HEK293T (cell line): ENCODE data around the gene LGALS1.

Source experiments
- ARNT ChIP-seq: fragments of 450-650 bp; IDR thresholded peaks from 2 replicates; pipeline ENCODE4 v1.6.1; 2017; ENCODE audit warnings: mild to moderate bottlenecking
- BHLHE40 ChIP-seq: fragments of 450-650 bp; IDR thresholded peaks from 2 replicates; pipeline ENCODE4 v1.6.1; 2016; ENCODE audit warnings: mild to moderate bottlenecking, moderate library complexity, borderline replicate concordance
- ELF4 ChIP-seq: fragments of 450-650 bp; IDR thresholded peaks from 2 replicates; pipeline ENCODE4 v1.6.1; 2017; ENCODE audit warnings: antibody characterized with exemption
- FOXA1 ChIP-seq: fragments of 450-650 bp; IDR thresholded peaks from 2 replicates; pipeline ENCODE4 v1.6.1; 2016; ENCODE audit warnings: mild to moderate bottlenecking
- FOXK2 ChIP-seq: fragments of 450-650 bp; IDR thresholded peaks from 2 replicates; pipeline ENCODE4 v1.6.1; 2016; ENCODE audit warnings: mild to moderate bottlenecking
- FOXM1 ChIP-seq: fragments of 450-650 bp; IDR thresholded peaks from 2 replicates; pipeline ENCODE4 v1.6.1; 2017; ENCODE audit warnings: mild to moderate bottlenecking, borderline replicate concordance
- HDGF ChIP-seq: fragments of 450-650 bp; IDR thresholded peaks from 2 replicates; pipeline ENCODE4 v1.6.1; 2017; ENCODE audit warnings: antibody characterized with exemption, borderline replicate concordance
- NFRKB ChIP-seq: fragments of 450-650 bp; IDR thresholded peaks from 2 replicates; pipeline ENCODE4 v1.6.1; 2016; ENCODE audit warnings: mild to moderate bottlenecking, moderate library complexity
- PKNOX1 ChIP-seq: fragments of 450-650 bp; IDR thresholded peaks from 2 replicates; pipeline ENCODE4 v1.6.1; 2016
- SP1 ChIP-seq: fragments of 450-650 bp; IDR thresholded peaks from 2 replicates; pipeline ENCODE4 v1.6.1; 2017
- SUZ12 ChIP-seq: fragments of 450-650 bp; IDR thresholded peaks from 2 replicates; pipeline ENCODE4 v1.6.1; 2016; ENCODE audit warnings: mild to moderate bottlenecking
- TARDBP ChIP-seq: fragments of 450-650 bp; IDR thresholded peaks from 2 replicates; pipeline ENCODE4 v1.6.1; 2016
- ZNF384 ChIP-seq: fragments of 450-650 bp; IDR thresholded peaks from 2 replicates; pipeline ENCODE4 v1.6.1; 2016

DNA sequence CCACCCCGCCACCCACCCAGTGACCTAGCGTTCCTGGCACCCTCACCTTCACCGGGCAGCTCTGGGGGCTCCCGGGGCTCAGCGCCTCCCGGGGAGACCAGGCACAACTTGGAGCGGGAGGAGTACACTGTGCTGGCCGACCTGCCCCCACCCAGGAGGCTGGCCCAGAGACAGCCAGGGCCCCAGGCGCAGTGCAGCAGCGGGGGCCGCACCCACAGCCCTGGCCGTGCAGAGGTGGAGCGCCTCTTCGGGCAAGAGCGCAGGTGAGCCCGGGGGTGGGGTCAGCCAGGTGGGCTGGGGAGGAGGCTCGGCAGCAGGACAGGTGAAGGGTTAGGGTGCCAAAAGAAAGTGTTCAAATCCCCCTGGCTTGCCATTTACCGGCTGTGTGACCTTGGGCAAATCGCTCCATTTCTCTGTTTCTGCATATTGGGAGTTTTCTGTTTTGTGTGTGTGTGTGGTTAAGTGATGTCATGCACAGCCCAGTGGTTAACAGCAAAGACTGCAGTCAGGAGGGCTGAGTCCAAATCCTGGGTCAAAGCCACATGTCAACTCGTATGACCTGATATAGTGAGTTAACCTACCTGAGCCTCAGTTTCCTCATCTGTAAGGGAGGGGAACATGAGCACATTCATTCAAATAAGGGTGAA lies 50.9 kb downstream of the LGALS1 start:
- TF ChIP-seq FOXM1 (no peak), ZNF384 (no peak), HDGF (no peak), TARDBP (no peak), ELF4 (no peak), NFRKB (no peak), FOXK2 (no peak), SP1 (no peak), FOXA1 (no peak), ARNT (no peak), BHLHE40 (no peak), SUZ12 (no peak), PKNOX1 (no peak)
